SK-N-SH (cell line): ENCODE data around the gene SPACA6. TPM values are rescaled to one million over a fixed set of nuclear protein-coding genes. Genes with fewer than 3 reads are reported as not detected.

Experiments used
- CTCF ChIA-PET: fragments of 300-600, 350-600 bp; formaldehyde crosslinking; extraction: SDS; loops from one replicate; lab custom pipeline; 2021; lab: Yijun Ruan, JAX
- POLR2A ChIA-PET: fragments of 350-600 bp; sonication (Branson Sonifier 250); formaldehyde crosslinking; extraction: SDS; loops from one replicate; lab custom pipeline; 2020; ENCODE audit warnings: antibody characterized with exemption, inconsistent platforms; lab: Yijun Ruan, JAX
- DNase-seq: peaks from one replicate; pipeline ENCODE4 v3.0.0; 2012
- H2AFZ ChIP-seq: fragments of 200-600 bp; sonication (generic); 2 replicates; pipeline ENCODE4 v1.8.1; 2016; ENCODE audit warnings: antibody characterized with exemption, mild to moderate bottlenecking, low read depth
- H3F3A ChIP-seq: fragments of 200-600 bp; sonication (generic); replicated peaks from 2 replicates; pipeline ENCODE3; 2016; ENCODE audit warnings: antibody characterized with exemption, mild to moderate bottlenecking; ENCODE audit not compliant: insufficient read depth
- H3K27ac ChIP-seq, 2 experiments: fragments of 200-500 bp in 1 of 2; fragments of 200-600 bp in 1 of 2; sonication (Bioruptor generic) in 1 of 2; sonication (generic), shearing (Covaris generic) in 1 of 2; 2 replicates each; pipeline versions ENCODE4 v1.5.1 to v1.6.1; 2014 to 2016; ENCODE audit warnings: low read depth in 2 of 2, inconsistent platforms in 1 of 2, low read length in 1 of 2, mild to moderate bottlenecking in 1 of 2, mixed read lengths in 1 of 2
- H3K27me3 ChIP-seq: fragments of 200-600 bp; sonication (generic), shearing (Covaris generic); 2 replicates; pipeline ENCODE4 v1.6.1; 2016; ENCODE audit warnings: mixed run types; ENCODE audit not compliant: insufficient read depth
- H3K36me3 ChIP-seq, 2 experiments: fragments of 200-500 bp in 1 of 2; fragments of 200-600 bp in 1 of 2; sonication (Bioruptor generic) in 1 of 2; sonication (generic) in 1 of 2; replicated peaks in 1 of 2; 2 replicates each; pipeline versions ENCODE3 to v1.5.1; 2014 to 2016; ENCODE audit warnings: low read length in 1 of 2, mild to moderate bottlenecking in 1 of 2; ENCODE audit not compliant: insufficient read depth in 2 of 2, control insufficient read depth in 1 of 2
- H3K4me1 ChIP-seq, 2 experiments: fragments of 200-500 bp in 1 of 2; fragments of 200-600 bp in 1 of 2; sonication (Bioruptor generic) in 1 of 2; sonication (generic), shearing (Covaris generic) in 1 of 2; 2 replicates each; pipeline versions ENCODE4 v1.5.1 to v1.6.1; 2014 to 2016; ENCODE audit warnings: low read depth in 1 of 2, low read length in 1 of 2, mixed run types in 1 of 2; ENCODE audit not compliant: insufficient read depth in 2 of 2, control insufficient read depth in 1 of 2
- H3K4me2 ChIP-seq: fragments of 200-600 bp; sonication (generic), shearing (Covaris generic); 2 replicates; pipeline ENCODE4 v1.6.1; 2017; ENCODE audit warnings: mixed run types
- H3K4me3 ChIP-seq, 2 experiments: fragments of 200-500 bp in 1 of 2; fragments of 200-600 bp in 1 of 2; sonication (Bioruptor generic) in 1 of 2; sonication (generic), shearing (Covaris generic) in 1 of 2; 2 replicates each; pipeline versions ENCODE4 v1.5.1 to v1.8.1; 2014 to 2016; ENCODE audit warnings: low read depth in 2 of 2, inconsistent platforms in 1 of 2, low read length in 1 of 2, mild to moderate bottlenecking in 1 of 2, mixed read lengths in 1 of 2, moderate library complexity in 1 of 2
- H3K79me2 ChIP-seq: fragments of 200-600 bp; sonication (generic); 2 replicates; pipeline ENCODE4 v1.8.1; 2017; ENCODE audit warnings: mild to moderate bottlenecking; ENCODE audit not compliant: insufficient read depth
- H3K9ac ChIP-seq: fragments of 200-600 bp; sonication (generic); 2 replicates; pipeline ENCODE4 v1.6.1; 2017; ENCODE audit warnings: mixed run types
- H3K9me2 ChIP-seq: fragments of 200-600 bp; sonication (generic); 2 replicates; pipeline ENCODE4 v1.6.1; 2017; ENCODE audit warnings: mixed run types
- H3K9me3 ChIP-seq: fragments of 200-600 bp; sonication (generic); 2 replicates; pipeline ENCODE4 v1.6.1; 2017; ENCODE audit warnings: mixed run types, mild to moderate bottlenecking, moderate library complexity
- H4K20me1 ChIP-seq: fragments of 200-600 bp; sonication (generic); 2 replicates; pipeline ENCODE4 v1.6.1; 2017; ENCODE audit warnings: mild to moderate bottlenecking, mixed run types; ENCODE audit not compliant: insufficient read depth
- ELF1 ChIP-seq: IDR thresholded peaks from 2 replicates; pipeline ENCODE4 v1.4.0; 2012
- EP300 ChIP-seq, 2 experiments: IDR thresholded peaks; 2 replicates each; pipeline versions ENCODE4 v1.4.0 to v1.6.1; 2012; ENCODE audit warnings: borderline replicate concordance in 1 of 2, low read depth in 1 of 2, low read length in 1 of 2
- FOXJ3 ChIP-seq: sonication (generic); formaldehyde crosslinking; IDR thresholded peaks from 2 replicates; pipeline ENCODE4 v1.5.1; 2020; ENCODE audit warnings: mild to moderate bottlenecking, missing genetic modification reagents
- FOXM1 ChIP-seq: IDR thresholded peaks from 2 replicates; pipeline ENCODE4 v1.4.0; 2012; ENCODE audit warnings: low read depth, mild to moderate bottlenecking
- GATA2 ChIP-seq: sonication (generic); formaldehyde crosslinking; IDR thresholded peaks from 2 replicates; pipeline ENCODE4 v1.5.0; 2020; ENCODE audit warnings: mild to moderate bottlenecking, missing genetic modification reagents
- MXI1 ChIP-seq: IDR thresholded peaks from 2 replicates; pipeline ENCODE4 v1.6.1; 2012; ENCODE audit warnings: mild to moderate bottlenecking, low read depth, low read length, improper control_type of control experiment
- NFIC ChIP-seq: IDR thresholded peaks from 2 replicates; pipeline ENCODE4 v1.4.0; 2012; ENCODE audit warnings: borderline replicate concordance
- NRF1 ChIP-seq: IDR thresholded peaks from 2 replicates; pipeline ENCODE4 v1.6.1; 2012; ENCODE audit warnings: low read depth, mild to moderate bottlenecking, low read length
- RCOR1 ChIP-seq: fragments of 150-350 bp; IDR thresholded peaks from 2 replicates; pipeline ENCODE4 v1.6.1; 2017; ENCODE audit warnings: antibody characterized with exemption, low read length
- RFX5 ChIP-seq: IDR thresholded peaks from 2 replicates; pipeline ENCODE4 v1.6.1; 2012; ENCODE audit warnings: mild to moderate bottlenecking, improper control_type of control experiment, low read length
- RXRA ChIP-seq: IDR thresholded peaks from 2 replicates; pipeline ENCODE4 v1.4.0; 2012; ENCODE audit warnings: low read depth, mild to moderate bottlenecking, borderline replicate concordance
- SMC3 ChIP-seq: IDR thresholded peaks from 2 replicates; pipeline ENCODE4 v1.6.1; 2012; ENCODE audit warnings: low read depth, low read length, improper control_type of control experiment
- TCF12 ChIP-seq: IDR thresholded peaks from 2 replicates; pipeline ENCODE4 v1.4.0; 2012
- YY1 ChIP-seq: IDR thresholded peaks from 2 replicates; pipeline ENCODE4 v1.4.0; 2012; ENCODE audit warnings: low read depth, mild to moderate bottlenecking
- WGBS: methylation state at CpG from one replicate; pipeline ENCODE4 v1.1.6; 2017; ENCODE audit warnings: low lambda C conversion rate; 5-methylcytosine and 5-hydroxymethylcytosine counted together
- polyA plus RNA-seq, 3 experiments: library from polyadenylated mRNA; depleted of rRNA; stranded (reverse); fragments of >200 nt; gene quantifications; 2 replicates each; pipeline ENCODE4 v1.2.3, GENCODE V29; 2012
- TF ChIP-seq, protein P1 (sequence below): fragments of 200-600 bp; sonication (generic); IDR thresholded peaks from 2 replicates; pipeline ENCODE4 v1.6.1; 2017; ENCODE audit warnings: antibody characterized with exemption, mild to moderate bottlenecking, moderate library complexity
- TF ChIP-seq, protein P2 (sequence below): IDR thresholded peaks from 2 replicates; pipeline ENCODE4 v1.4.0; 2012; ENCODE audit warnings: low read depth, borderline replicate concordance
- TF ChIP-seq, protein P3 (sequence below): IDR thresholded peaks from 2 replicates; pipeline ENCODE4; 2012
- TF ChIP-seq, protein P4 (sequence below): fragments of 150-350 bp; IDR thresholded peaks from 2 replicates; pipeline ENCODE4 v1.6.1; 2016; ENCODE audit warnings: mild to moderate bottlenecking, low read depth, low read length

Gene SPACA6
- polyA plus RNA-seq, 1 of the 3 experiments (the other 2 are of a cell fraction), result 15.8 TPM

DNA sequence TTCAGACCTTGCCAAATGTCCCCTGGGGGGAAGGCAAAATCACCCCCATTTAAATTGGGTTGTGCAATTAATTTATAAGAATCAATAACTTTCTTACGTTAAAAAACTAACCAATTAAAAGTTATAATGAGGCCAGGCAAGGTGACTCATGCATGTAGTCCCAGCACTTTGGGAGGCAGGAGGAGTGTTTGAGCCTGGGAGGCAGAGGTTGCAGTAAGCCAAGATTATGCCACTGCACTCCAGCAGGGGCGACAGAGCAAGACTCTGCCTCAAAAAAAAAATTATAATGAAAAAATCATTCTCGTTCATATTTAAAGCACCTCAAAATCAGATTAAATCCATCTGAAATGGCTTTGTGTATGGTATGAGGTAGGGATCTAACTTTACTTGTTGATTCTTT lies 28.1 kb upstream of the SPACA6 start:
- Histone ChIP-seq H3K4me2 (no peak overlapping the region), H3K4me1 (no peaks in the 10 kb centered on the region), H3K79me2 (no peaks in the 10 kb centered on the region), H4K20me1 (no peaks in the 10 kb centered on the region), H3K27me3 (peaks cover 12% of the 10 kb centered on the region; the same call in 1 of the 2 replicates), H2AFZ (no peak overlapping the region), H3K9me2 (no peaks in the 10 kb centered on the region), H3F3A (peaks cover 2% of the 10 kb centered on the region), H3K9me3 (no peaks in the 10 kb centered on the region), H3K27ac (no peak overlapping the region), H3K36me3 (no peaks in the 10 kb centered on the region), H3K4me3 (no peak overlapping the region), H3K9ac (no peak overlapping the region)
- WGBS, result 1% methylated on average over 3 of the region's 3 CpGs
- ChIA-PET CTCF (no interaction called here), POLR2A (no interaction called here)
- no peak for TF ChIP-seq ELF1
- TF ChIP-seq, protein P1, sequence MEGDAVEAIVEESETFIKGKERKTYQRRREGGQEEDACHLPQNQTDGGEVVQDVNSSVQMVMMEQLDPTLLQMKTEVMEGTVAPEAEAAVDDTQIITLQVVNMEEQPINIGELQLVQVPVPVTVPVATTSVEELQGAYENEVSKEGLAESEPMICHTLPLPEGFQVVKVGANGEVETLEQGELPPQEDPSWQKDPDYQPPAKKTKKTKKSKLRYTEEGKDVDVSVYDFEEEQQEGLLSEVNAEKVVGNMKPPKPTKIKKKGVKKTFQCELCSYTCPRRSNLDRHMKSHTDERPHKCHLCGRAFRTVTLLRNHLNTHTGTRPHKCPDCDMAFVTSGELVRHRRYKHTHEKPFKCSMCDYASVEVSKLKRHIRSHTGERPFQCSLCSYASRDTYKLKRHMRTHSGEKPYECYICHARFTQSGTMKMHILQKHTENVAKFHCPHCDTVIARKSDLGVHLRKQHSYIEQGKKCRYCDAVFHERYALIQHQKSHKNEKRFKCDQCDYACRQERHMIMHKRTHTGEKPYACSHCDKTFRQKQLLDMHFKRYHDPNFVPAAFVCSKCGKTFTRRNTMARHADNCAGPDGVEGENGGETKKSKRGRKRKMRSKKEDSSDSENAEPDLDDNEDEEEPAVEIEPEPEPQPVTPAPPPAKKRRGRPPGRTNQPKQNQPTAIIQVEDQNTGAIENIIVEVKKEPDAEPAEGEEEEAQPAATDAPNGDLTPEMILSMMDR, result peak; percentile 47
- no peak for DNase-seq

DNA sequence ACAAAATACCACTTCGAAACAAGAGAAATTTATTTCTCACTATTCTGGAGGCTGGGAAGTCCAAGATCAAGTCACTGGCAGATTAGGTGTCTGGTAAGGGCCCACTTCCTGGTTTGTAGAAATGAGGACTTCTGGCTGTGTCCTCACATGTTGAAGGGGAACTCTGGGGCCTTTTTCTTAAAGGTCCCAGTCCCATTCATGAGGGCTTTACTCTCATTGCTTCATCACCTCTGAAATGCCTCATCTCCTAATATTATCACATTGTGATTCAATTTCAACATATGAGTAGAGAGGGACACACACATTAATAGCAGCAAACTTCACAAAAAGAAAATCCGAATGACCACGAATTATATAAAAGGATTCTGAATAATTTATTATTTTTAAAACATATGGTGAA lies 24.9 kb upstream of the SPACA6 start:
- POLR2A ChIA-PET, result no interaction called here

More for the DNA sequence above, 24.9 kb upstream of the SPACA6 start:
- H3K27ac ChIP-seq, result no peak overlapping the region
- 30% methylated on average over 3 of the region's 3 CpGs for WGBS
- H3K9ac ChIP-seq, result no peak overlapping the region
- H2AFZ ChIP-seq, result no peak overlapping the region
- no peaks in the 10 kb centered on the region for H3K79me2 ChIP-seq
- no peaks in the 10 kb centered on the region for H3K4me1 ChIP-seq
- H3K27me3 ChIP-seq, result peaks cover 11% of the 10 kb centered on the region; the same call in 1 of the 2 replicates
- TF ChIP-seq RXRA (no peak), TCF12 (no peak), EP300 (IDR thresholded peaks at IDR 0.05; ENCODE audit: borderline replicate concordance in 1 of 2, low read depth in 1 of 2, low read length in 1 of 2) (no peak), RFX5 (no peak), MXI1 (no peak), RCOR1 (no peak), YY1 (no peak), SMC3 (no peak), NFIC (no peak), GATA2 (no peak), ELF1 (no peak), NRF1 (no peak), FOXJ3 (CRISPR knock-in tag) (no peak), FOXM1 (no peak)
- TF ChIP-seq, protein P2, sequence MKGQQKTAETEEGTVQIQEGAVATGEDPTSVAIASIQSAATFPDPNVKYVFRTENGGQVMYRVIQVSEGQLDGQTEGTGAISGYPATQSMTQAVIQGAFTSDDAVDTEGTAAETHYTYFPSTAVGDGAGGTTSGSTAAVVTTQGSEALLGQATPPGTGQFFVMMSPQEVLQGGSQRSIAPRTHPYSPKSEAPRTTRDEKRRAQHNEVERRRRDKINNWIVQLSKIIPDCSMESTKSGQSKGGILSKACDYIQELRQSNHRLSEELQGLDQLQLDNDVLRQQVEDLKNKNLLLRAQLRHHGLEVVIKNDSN, result no peak
- TF ChIP-seq, protein P3, sequence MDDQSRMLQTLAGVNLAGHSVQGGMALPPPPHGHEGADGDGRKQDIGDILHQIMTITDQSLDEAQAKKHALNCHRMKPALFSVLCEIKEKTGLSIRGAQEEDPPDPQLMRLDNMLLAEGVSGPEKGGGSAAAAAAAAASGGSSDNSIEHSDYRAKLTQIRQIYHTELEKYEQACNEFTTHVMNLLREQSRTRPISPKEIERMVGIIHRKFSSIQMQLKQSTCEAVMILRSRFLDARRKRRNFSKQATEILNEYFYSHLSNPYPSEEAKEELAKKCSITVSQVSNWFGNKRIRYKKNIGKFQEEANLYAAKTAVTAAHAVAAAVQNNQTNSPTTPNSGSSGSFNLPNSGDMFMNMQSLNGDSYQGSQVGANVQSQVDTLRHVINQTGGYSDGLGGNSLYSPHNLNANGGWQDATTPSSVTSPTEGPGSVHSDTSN, result no peak
- TF ChIP-seq, protein P1, result no peak
- TF ChIP-seq, protein P4, sequence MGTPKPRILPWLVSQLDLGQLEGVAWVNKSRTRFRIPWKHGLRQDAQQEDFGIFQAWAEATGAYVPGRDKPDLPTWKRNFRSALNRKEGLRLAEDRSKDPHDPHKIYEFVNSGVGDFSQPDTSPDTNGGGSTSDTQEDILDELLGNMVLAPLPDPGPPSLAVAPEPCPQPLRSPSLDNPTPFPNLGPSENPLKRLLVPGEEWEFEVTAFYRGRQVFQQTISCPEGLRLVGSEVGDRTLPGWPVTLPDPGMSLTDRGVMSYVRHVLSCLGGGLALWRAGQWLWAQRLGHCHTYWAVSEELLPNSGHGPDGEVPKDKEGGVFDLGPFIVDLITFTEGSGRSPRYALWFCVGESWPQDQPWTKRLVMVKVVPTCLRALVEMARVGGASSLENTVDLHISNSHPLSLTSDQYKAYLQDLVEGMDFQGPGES, result no peak
- no peak overlapping the region for H3K4me2 ChIP-seq
- CTCF ChIA-PET, result interaction anchor here (0.9 kb wide), 1 partner anchor 35 kb away, joined by 4 read pairs; no protein-coding TSS in a partner anchor
- H3K36me3 ChIP-seq, result no peaks in the 10 kb centered on the region
- no peaks in the 10 kb centered on the region for H3K9me2 ChIP-seq
- H3K9me3 ChIP-seq, result no peaks in the 10 kb centered on the region
- no peaks in the 10 kb centered on the region for H4K20me1 ChIP-seq
- no peak for DNase-seq
- H3K4me3 ChIP-seq, result no peak overlapping the region
- peaks cover 2% of the 10 kb centered on the region for H3F3A ChIP-seq
